Jurkat, Clone E6-1 (cell line): Measurements from ENCODE around the gene CDC23. TPM values are rescaled to one million over a fixed set of nuclear protein-coding genes. Genes with fewer than 3 reads are reported as not detected.
"Not testable (repeated sequence)": the region's sequence is repeated elsewhere in the genome, so short reads cannot be mapped to it uniquely, and the experiment has no call there.

Source experiments
- DNase-seq: peaks from one replicate; pipeline ENCODE4 v3.0.0-alpha.2; 2011; ENCODE audit warnings: low read depth, low spot score
- H3K4me3 ChIP-seq: 2 replicates; pipeline ENCODE4 v1.5.1; 2011; ENCODE audit warnings: mild to moderate bottlenecking, low read length, control low read depth, moderate library complexity
- polyA plus RNA-seq: library from polyadenylated mRNA; unstranded; fragments of >200 nt; gene quantifications from one replicate; pipeline ENCODE4 v1.2.1, GENCODE V29; 2012; ENCODE audit warnings: missing spikeins; ENCODE audit not compliant: insufficient read length, insufficient read depth

The CDC23 gene, protein sequence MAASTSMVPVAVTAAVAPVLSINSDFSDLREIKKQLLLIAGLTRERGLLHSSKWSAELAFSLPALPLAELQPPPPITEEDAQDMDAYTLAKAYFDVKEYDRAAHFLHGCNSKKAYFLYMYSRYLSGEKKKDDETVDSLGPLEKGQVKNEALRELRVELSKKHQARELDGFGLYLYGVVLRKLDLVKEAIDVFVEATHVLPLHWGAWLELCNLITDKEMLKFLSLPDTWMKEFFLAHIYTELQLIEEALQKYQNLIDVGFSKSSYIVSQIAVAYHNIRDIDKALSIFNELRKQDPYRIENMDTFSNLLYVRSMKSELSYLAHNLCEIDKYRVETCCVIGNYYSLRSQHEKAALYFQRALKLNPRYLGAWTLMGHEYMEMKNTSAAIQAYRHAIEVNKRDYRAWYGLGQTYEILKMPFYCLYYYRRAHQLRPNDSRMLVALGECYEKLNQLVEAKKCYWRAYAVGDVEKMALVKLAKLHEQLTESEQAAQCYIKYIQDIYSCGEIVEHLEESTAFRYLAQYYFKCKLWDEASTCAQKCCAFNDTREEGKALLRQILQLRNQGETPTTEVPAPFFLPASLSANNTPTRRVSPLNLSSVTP
- 56.6 TPM for polyA plus RNA-seq

DNA sequence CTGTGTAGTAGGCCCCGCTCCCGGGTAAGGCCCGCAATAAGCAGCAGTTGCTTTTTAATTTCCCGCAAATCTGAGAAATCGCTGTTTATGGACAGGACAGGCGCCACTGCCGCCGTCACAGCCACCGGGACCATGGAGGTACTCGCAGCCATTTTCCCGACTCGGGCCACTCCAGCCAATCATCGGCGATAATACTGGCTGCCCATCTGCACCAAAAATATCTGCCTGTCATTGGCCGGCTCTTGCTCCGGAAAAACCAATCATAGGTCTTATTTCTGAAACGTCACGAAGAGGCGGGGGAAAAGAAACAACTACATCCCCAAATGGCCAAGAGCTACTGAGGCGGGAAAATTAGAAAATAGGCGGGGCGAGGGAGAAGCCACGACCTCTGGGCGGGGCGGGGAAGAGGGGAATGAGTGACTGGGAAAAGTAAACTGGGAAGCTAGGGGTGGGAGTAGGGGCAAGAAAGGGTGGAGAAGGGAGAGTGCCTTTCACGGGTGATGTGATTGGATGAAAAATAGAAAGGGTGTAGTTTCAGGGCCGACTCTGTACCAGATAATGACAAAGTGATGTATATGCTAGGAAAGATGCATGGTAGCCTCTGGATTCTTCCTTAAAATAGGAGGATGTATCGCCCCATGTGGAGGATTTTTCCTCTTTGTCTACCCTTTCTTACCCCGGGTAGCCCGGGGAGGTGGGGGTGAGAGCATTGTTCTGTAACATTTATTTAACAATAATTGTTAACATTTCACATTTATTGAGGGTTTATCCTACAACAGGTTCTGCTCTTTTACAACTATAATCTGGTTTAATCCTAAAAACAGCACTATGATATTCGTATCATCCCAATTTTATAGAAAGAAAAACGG lies at the start of gene CDC23:
TSS of gene CDC23 (minus strand) at position 163 of the 869 bp plus-strand sequence. CDS start at position 152, 11 bp downstream.
- H3K4me3 ChIP-seq = peak within 1 kb of the TSS; percentile 96
- DNase-seq = peak; percentile 97

DNA sequence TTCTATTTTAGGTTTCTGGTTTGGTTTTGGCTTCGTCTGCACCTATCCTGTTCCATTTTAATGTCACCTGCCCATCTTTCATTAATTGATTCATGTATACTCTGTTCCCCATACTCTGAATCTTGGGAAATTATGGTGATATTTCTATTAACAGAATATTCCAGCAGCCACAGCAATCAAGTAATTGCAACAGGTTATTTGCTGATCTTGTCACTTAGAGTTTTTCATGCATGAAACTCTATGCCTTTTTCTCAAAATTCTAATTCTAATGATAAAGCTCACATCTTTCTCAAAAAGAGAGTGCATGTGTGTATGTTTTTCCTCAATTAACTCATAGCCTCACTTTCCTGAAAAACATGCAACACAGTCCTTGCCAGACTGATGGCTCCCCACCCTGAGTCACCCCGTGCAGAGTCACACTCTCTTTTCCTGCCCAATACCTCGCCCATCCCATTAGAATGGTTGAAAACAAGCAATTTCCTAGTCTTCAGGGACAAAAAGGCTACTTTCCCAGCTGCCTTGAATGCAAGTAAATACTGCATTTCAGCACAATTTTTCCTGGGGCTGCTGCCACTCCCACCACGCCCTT lies 45.7 kb upstream of the CDC23 start:
- no peak overlapping the region for H3K4me3 ChIP-seq
- no peak for DNase-seq

DNA sequence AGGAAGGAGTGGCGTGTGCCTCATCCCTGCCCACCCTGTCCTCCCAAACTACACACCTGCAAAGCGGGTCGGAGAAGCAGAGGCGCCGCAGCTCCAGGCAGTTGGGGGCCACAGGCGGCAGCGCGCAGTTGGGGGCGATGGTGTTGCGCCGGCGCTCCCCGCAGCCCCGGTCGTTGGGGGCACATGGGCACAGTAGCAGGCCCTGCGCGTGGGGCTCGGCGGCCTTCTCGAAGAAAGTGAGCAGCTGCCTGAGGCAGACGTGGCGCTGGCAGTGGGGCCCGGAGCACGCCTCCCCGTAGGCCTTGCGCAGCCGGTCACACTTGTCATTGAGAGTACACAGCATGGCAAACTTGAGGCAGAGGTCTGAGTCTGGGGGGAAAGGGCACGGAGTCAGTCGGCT lies 44.5 kb upstream of the CDC23 start:
- DNase-seq = no peak
- H3K4me3 ChIP-seq = no peak overlapping the region

DNA sequence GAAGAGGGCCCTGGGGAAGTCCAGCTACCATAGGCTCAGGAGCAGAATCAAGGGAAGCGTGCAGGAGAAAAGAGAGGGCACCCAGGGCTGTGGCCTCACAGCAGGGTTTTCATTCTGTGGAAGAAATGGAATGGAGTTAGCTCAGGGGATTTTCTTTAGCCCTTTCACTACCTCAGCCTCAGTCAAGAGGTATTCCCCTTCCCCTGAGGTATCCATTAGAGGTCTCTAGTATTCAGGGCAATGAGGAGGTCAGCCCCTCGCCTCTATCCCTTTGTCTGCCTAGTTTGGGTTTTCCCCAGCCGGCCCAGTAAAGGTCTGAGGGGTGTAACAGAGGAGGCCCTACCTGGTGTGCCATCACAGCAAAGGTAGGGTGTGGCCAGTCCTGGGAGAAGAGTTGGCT lies 39.8 kb upstream of the CDC23 start:
- H3K4me3 ChIP-seq = no peak overlapping the region
- DNase-seq = no peak

DNA sequence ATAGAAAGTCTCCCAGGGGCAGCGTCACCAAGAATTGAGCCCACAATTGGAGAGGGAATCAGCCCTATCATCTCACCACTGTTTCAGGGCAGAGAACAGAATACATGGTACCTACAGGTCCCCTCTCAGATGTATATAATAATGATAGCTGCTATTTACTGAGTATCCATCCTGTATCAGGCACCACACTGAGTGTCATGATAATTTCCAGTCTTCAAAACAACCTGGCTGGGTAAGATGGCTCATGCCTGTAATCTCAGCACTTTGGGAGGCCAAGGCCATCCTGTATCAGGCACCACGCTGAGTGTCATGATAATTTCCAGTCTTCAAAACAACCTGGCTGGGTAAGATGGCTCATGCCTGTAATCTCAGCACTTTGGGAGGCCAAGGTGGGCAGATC lies 34.7 kb upstream of the CDC23 start:
- not testable (repeated sequence) for DNase-seq, H3K4me3 ChIP-seq

GRCh38 chr5:138246822-138247221 lies 33.7 kb upstream of the CDC23 start:
- DNase-seq = no peak
- no peak overlapping the region for H3K4me3 ChIP-seq

DNA sequence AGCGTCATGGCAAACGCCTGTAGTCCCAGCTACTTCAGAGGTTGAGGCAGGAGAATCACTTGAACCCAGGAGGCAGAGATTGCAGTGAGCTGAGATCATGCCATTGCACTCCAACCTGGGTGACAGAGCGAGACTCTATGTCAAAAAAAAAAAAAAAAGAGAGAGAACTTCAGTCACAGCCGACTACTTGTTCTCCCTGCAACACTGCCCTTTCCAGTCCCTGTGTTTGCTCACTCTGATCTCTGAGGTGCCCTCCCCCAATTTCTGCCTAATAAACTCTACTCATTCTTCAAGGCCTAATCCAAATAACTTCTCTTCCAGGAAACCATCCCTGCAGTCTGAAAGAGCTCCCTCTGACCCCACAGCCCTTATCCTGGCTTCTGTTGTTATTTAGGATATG lies 33.2 kb upstream of the CDC23 start:
- no peak overlapping the region for H3K4me3 ChIP-seq
- DNase-seq = no peak

- no peak for DNase-seq
- H3K4me3 ChIP-seq = no peak overlapping the region
Observed at GRCh38 chr5:138245717-138246116, 32.6 kb upstream of the CDC23 start.

- DNase-seq = no peak
- no peak overlapping the region for H3K4me3 ChIP-seq
Observed at GRCh38 chr5:138243794-138244193, 30.7 kb upstream of the CDC23 start.

GRCh38 chr5:138241688-138242571 lies 28.8 kb upstream of the CDC23 start:
- H3K4me3 ChIP-seq = no peak overlapping the region
- DNase-seq = no peak

DNA sequence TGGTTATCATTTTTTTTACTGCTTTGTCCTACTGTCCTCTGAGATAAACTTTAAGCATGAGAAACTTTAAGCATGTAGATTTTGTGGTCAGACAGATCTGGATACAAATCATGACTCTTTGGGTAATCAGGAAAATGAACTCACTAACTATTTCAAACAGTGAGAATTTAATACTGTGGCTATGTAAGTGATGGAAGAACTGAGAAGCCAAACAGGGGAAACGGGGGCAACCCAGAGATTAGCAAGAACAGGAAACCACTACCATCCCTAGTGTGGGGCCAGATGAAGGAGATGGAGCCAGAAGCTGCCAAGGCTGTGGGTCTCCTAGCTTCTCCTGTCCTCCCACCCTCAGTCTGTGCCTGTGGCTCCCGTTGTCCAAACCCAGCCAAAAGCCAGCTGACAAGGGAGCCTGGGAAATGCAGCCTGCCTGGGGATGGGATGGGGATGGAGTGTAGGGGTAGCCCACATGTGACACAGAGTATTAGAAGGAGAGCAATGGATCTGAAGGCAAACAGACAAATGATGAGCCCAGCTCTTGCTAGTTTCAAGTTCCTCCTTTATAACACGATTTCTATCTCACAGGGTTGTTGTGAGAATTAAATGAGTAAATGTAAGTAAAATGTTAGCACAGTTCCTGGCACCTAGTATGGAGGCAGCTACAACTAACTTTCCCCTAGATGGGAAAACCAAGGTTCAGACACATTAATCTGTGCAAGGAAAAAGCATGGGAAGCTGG lies 27.7 kb upstream of the CDC23 start:
- no peak overlapping the region for H3K4me3 ChIP-seq
- DNase-seq = peak; percentile 17

GRCh38 chr5:138238034-138238433 lies 24.9 kb upstream of the CDC23 start:
- no peak overlapping the region for H3K4me3 ChIP-seq
- DNase-seq = no peak

DNA sequence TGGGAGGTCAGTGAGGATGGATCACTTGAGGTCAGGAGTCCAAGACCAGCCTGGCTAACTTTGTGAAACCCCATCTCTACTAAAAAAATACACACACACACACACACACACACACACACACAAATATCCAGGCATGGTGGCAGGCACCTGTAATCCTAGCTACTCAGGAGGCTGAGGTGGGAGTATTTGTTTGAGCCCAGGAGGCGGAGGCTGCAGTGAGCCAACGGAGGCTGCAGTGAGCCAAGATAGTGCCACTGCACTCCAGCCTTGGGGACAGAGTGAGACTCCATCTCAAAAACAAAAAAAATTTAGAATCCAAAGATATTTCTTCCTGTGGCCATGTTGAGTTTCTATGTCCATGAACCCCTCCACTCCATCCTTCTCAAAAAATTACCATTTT lies 21.5 kb upstream of the CDC23 start:
- no peak overlapping the region for H3K4me3 ChIP-seq
- DNase-seq = no peak

DNA sequence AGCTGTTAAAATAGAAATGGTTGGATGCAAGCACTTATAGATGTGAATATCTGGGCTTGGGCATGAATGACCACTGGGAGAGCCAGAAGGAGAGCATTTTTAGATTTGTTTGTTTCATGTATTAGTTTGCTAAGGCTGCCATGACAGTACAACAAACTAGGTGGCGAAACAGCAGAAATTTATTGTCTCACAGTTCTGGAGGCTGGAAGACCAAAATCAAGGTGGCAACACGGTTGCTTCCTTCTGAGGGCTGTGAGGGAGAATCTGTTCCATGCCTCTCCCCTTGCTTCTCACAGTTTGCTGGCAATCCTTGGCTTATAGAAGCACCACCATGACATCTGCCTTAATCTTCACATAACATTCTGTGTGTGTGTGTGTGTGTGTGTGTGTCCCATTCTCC lies 20.2 kb upstream of the CDC23 start:
- H3K4me3 ChIP-seq = no peak overlapping the region
- no peak for DNase-seq

DNA sequence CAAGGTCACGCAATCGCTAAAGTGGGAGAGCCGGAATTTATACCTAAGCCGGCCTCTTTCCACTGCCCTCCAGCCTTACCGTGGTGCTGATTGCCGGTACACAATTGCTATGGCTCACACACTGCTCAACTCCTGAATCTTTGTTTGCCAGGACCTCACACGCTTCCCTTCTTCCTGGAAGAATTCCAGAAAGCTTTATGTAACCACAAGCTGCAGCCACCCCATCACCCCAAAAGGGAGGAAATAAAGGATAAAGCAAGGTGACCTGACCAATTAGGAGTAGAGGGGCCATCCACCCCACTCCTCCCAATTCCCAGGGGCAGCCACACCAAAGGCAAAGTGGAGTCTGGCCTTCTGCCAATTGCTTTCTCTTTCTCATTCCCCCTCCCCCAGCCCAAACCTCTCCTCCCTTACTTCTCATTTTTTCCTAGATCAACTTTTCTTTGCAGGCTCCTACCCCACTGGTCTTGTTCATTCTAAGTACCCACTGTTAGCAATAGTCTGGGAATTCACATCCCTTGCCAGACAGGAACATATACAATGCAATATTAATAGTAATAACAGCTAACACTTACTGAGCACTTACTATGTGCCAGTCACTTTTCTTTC lies 18.0 kb upstream of the CDC23 start:
- no peak overlapping the region for H3K4me3 ChIP-seq
- no peak for DNase-seq

DNA sequence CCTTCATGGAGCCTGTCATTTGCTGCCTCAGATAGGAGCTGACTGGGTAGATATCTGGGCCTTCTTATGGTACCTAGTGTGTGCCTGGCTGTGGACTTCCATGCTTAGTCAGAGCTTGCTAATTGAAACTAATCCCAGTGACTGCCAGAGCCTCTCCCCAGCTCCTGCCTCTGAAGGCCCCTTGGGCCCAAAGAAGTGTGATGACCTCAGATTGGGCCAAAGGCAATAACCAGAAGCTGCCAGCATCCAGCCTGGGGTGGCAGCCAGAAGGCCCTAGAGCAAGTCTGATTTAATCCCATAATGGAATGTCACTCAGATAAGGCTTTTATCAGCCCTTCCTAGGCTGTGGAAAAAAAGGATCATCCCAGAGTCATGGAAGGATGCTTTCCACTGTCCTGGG lies 17.1 kb upstream of the CDC23 start:
- H3K4me3 ChIP-seq = no peak overlapping the region
- DNase-seq = no peak

DNA sequence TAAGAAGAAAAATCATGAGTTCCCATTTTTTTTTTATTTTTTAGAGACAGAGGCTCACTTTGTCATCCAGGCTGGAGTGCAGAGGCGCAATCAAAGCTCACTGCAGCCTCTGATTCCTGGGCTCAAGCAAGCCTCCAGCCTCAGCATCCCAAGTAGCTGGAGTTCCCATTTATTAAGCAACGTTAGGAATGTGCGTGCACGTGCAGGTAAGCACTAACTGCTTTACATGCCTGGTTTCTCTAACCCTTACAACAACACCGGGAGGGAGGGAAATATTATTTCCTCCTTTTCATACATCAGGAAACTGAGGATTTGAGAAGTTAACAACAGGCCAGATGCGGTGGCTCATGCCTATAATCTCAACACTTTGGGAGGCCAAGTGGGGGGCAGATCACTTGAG lies 16.3 kb upstream of the CDC23 start:
- DNase-seq = no peak
- no peak overlapping the region for H3K4me3 ChIP-seq

GRCh38 chr5:138226910-138227309 lies 13.8 kb upstream of the CDC23 start:
- H3K4me3 ChIP-seq = no peak overlapping the region
- no peak for DNase-seq
